CD14-positive monocyte (primary cell): ENCODE results near the gene TIFAB. TPM values are rescaled to one million over a fixed set of nuclear protein-coding genes. Genes with fewer than 3 reads are reported as not detected.

ENCODE experiments used
- DNase-seq, 3 donors: peaks; one replicate each; pipeline ENCODE4 v3.0.0-alpha.2; 2011 to 2022
- H2AFZ ChIP-seq: 2 replicates; pipeline ENCODE4 v1.6.0; 2012; ENCODE audit warnings: mild to moderate bottlenecking, low read depth, low read length, inconsistent platforms; ENCODE audit not compliant: insufficient read depth, poor library complexity, severe bottlenecking
- H3K27ac ChIP-seq, 2 donors: 1 replicate in 1 of 2; 2 replicates in 1 of 2; pipeline ENCODE4 v1.5.1; 2012 to 2013; ENCODE audit warnings: low read length in 2 of 2, control low read depth in 1 of 2, inconsistent platforms in 1 of 2, low read depth in 1 of 2, mild to moderate bottlenecking in 1 of 2
- H3K27me3 ChIP-seq, 2 donors: one replicate each; pipeline versions ENCODE4 v1.6.0 to v1.6.1; 2011 to 2013; ENCODE audit warnings: low read length in 2 of 2; ENCODE audit not compliant: control insufficient read depth in 2 of 2, insufficient read depth in 2 of 2
- H3K36me3 ChIP-seq, 2 donors: replicated peaks in 1 of 2; 1 replicate in 1 of 2; 2 replicates in 1 of 2; pipeline versions ENCODE4 v1.5.1 to v1.6.1; 2012 to 2013; ENCODE audit warnings: low read length in 2 of 2, control low read depth in 1 of 2, inconsistent platforms in 1 of 2, mild to moderate bottlenecking in 1 of 2; ENCODE audit not compliant: insufficient read depth in 2 of 2, control insufficient read depth in 1 of 2
- H3K4me1 ChIP-seq, 2 donors: 1 replicate in 1 of 2; 2 replicates in 1 of 2; pipeline versions ENCODE4 v1.5.1 to v1.6.1; 2012 to 2013; ENCODE audit warnings: low read length in 2 of 2, control low read depth in 1 of 2, inconsistent platforms in 1 of 2, mild to moderate bottlenecking in 1 of 2, moderate library complexity in 1 of 2; ENCODE audit not compliant: insufficient read depth in 2 of 2, control insufficient read depth in 1 of 2
- H3K4me2 ChIP-seq: replicated peaks from 2 replicates; pipeline ENCODE3; 2012; ENCODE audit warnings: low read length, moderate library complexity, mild to moderate bottlenecking; ENCODE audit not compliant: poor library complexity, severe bottlenecking; ENCODE audit errors: extremely low read depth
- H3K4me3 ChIP-seq, 3 experiments: fragments of 200-600 bp in 1 of 3; sonication (generic) in 1 of 3; replicated peaks in 1 of 3; 1 replicate in 2 of 3; 2 replicates in 1 of 3; pipeline ENCODE4 v1.5.1; 2011 to 2013; ENCODE audit warnings: low read length in 3 of 3, mild to moderate bottlenecking in 3 of 3, control low read depth in 2 of 3, low read depth in 2 of 3, inconsistent platforms in 1 of 3, moderate library complexity in 1 of 3
- H3K79me2 ChIP-seq: 2 replicates; pipeline ENCODE4 v1.6.0; 2012; ENCODE audit warnings: mild to moderate bottlenecking, control low read depth, inconsistent platforms, low read length, moderate library complexity; ENCODE audit not compliant: insufficient read depth
- H3K9ac ChIP-seq: 2 replicates; pipeline ENCODE4 v1.6.0; 2017; ENCODE audit warnings: low read length, mild to moderate bottlenecking; ENCODE audit not compliant: insufficient read depth, poor library complexity, severe bottlenecking
- H3K9me3 ChIP-seq, 2 donors: replicated peaks in 1 of 2; 1 replicate in 1 of 2; 2 replicates in 1 of 2; pipeline versions ENCODE4 v1.5.1 to v1.6.1; 2012 to 2013; ENCODE audit warnings: low read length in 2 of 2, control low read depth in 1 of 2; ENCODE audit not compliant: control insufficient read depth in 1 of 2, insufficient read depth in 1 of 2
- H4K20me1 ChIP-seq: 2 replicates; pipeline ENCODE4 v1.6.0; 2012; ENCODE audit warnings: mild to moderate bottlenecking, low read length, control low read depth, moderate library complexity; ENCODE audit not compliant: insufficient read depth
- H3K27ac Mint-ChIP-seq, 7 donors: one replicate each; pipeline ENCODE4 v1.8.0; 2020; ENCODE audit warnings: mild to moderate bottlenecking in 7 of 7, mixed read lengths in 7 of 7, moderate library complexity in 6 of 7, inconsistent platforms in 2 of 7
- H3K27me3 Mint-ChIP-seq, 3 donors: one replicate each; pipeline ENCODE4 v1.8.0; 2021 to 2022; ENCODE audit warnings: low read depth in 3 of 3, mild to moderate bottlenecking in 3 of 3, mixed read lengths in 3 of 3, moderate library complexity in 3 of 3, inconsistent platforms in 1 of 3
- H3K36me3 Mint-ChIP-seq, 2 donors: one replicate each; pipeline ENCODE4 v1.8.0; 2020; ENCODE audit warnings: mixed read lengths in 2 of 2, inconsistent platforms in 1 of 2, mild to moderate bottlenecking in 1 of 2
- H3K4me1 Mint-ChIP-seq: one replicate; pipeline ENCODE4 v1.8.0; 2020; ENCODE audit warnings: mild to moderate bottlenecking, mixed read lengths
- H3K4me3 Mint-ChIP-seq, 2 donors: one replicate each; pipeline ENCODE4 v1.8.0; 2020; ENCODE audit warnings: mild to moderate bottlenecking in 2 of 2, mixed read lengths in 2 of 2, moderate library complexity in 1 of 2
- H3K9me3 Mint-ChIP-seq, 7 donors: one replicate each; pipeline ENCODE4 v1.8.0; 2020 to 2022; ENCODE audit warnings: mixed read lengths in 7 of 7, mild to moderate bottlenecking in 6 of 7, moderate library complexity in 6 of 7, inconsistent platforms in 2 of 7
- WGBS: methylation state at CpG from one replicate; pipeline ENCODE4 v1.1.5; 2013; ENCODE audit warnings: missing lambda C conversion rate; ENCODE audit not compliant: insufficient coverage; 5-methylcytosine and 5-hydroxymethylcytosine counted together
- intact Hi-C, 2 donors: fragments of 100-400 bp; cut with micrococcal nuclease; formaldehyde crosslinking; loops; one replicate each; pipeline versions ENCODE4 v1.15.0 to v1.15.1; 2023
- polyA plus RNA-seq, 3 donors: library from polyadenylated mRNA; depleted of rRNA in 1 of 3; unstranded in 2 of 3; stranded (reverse) in 1 of 3; fragments of 300-500 nt in 2 of 3; fragments of >200 nt in 1 of 3; fragmentation: Illumina TruSeq in 2 of 3; gene quantifications; 1 replicate in 2 of 3; 2 replicates in 1 of 3; pipeline ENCODE4 v1.2.3, GENCODE V29; 2012 to 2021
- TF ChIP-seq, protein P1 (sequence below): fragments of 200-600 bp; IDR thresholded peaks from one replicate; pipeline ENCODE4 v1.8.0; 2022; ENCODE audit warnings: antibody characterized with exemption, mild to moderate bottlenecking

Gene TIFAB
- polyA plus RNA-seq, 3 donors: 0.29 to 0.71 (median 0.50) TPM

DNA sequence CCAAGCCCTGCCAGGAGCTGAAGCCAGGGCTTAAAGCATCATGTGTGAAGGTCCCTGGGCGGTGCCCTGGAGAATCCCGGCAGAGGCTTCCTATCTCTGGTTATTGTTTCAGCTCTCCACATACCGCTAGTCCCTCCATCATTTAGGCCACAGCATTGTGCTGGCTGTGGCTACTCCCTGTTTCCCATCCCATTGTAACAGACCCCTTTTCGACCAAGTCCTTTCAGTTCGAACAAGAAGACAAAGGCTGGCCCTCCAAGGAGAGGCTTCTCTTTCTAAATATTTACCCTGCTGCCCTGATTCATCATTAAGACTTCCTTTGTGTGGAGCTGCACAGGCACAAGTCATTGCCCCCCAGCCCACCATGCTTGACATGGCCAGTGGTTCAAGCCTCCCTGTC is 42.0 kb upstream of the TIFAB start:
- Histone ChIP-seq H3K36me3 (no peaks in the 10 kb centered on the region), H3K9me3 (peaks cover 0 to 9% of the 10 kb centered on the region in 2 donors), H2AFZ (no peak overlapping the region), H4K20me1 (no peaks in the 10 kb centered on the region), H3K4me3 (no peak overlapping the region), H3K9ac (no peak overlapping the region), H3K27me3 (peaks cover 48 to 64% of the 10 kb centered on the region in 2 donors), H3K79me2 (no peaks in the 10 kb centered on the region), H3K27ac (no peak overlapping the region), H3K4me2 (no peak overlapping the region), H3K4me1 (peaks cover 37 to 47% of the 10 kb centered on the region in 2 donors)
- Mint-ChIP-seq H3K4me3 (no peak overlapping the region), H3K27me3 (peaks cover 50 to 61% (median 56%) of the 10 kb centered on the region in 3 donors), H3K36me3 (peaks cover 2 to 3% of the 10 kb centered on the region in 2 donors), H3K4me1 (peaks cover 43% of the 10 kb centered on the region), H3K9me3 (peaks cover 0 to 21% (median 7%) of the 10 kb centered on the region in 7 donors), H3K27ac (no peak overlapping the region)
- 97% methylated on average over 5 of the region's 5 CpGs for WGBS
- TF ChIP-seq, protein P1, sequence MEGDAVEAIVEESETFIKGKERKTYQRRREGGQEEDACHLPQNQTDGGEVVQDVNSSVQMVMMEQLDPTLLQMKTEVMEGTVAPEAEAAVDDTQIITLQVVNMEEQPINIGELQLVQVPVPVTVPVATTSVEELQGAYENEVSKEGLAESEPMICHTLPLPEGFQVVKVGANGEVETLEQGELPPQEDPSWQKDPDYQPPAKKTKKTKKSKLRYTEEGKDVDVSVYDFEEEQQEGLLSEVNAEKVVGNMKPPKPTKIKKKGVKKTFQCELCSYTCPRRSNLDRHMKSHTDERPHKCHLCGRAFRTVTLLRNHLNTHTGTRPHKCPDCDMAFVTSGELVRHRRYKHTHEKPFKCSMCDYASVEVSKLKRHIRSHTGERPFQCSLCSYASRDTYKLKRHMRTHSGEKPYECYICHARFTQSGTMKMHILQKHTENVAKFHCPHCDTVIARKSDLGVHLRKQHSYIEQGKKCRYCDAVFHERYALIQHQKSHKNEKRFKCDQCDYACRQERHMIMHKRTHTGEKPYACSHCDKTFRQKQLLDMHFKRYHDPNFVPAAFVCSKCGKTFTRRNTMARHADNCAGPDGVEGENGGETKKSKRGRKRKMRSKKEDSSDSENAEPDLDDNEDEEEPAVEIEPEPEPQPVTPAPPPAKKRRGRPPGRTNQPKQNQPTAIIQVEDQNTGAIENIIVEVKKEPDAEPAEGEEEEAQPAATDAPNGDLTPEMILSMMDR: no peak
- intact Hi-C loops: no loop called here
- no peak for DNase-seq

DNA sequence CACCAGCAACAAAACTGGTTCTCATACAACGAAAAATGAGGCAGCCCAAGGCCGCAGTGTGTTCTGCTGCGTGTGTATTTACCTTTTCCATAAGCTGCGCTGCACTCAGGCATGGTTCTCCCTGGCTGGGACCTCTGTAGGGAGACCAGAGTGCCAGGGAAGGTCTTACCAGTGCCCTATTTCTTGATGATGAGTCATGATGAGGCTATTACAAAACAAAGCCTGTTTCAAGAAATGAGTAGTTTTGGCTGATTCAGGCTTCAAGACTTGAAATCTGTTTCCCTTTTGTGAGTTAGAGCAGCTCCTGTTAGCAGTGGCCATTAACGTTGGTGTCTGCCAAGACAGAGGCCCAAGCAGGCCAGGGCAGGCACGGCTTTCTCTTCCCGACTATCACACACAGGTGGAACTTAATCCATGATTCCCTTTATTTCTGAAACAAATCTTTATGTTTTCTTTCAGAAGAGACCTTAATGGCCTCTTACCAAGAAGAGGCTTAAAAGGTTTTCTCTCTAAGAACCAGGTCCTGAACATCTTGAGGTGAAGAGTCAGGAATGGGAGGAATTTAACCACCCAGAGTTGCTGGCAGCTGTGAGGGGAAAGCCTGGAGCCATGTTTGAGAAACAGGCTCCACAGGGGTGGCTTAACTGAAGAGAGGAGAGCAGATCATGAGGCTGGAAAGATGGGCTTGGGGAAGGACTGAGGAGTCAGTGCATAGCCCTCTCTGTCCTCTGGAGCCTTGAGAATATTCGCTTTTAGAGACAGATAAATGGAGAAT is 41.4 kb upstream of the TIFAB start:
- no peaks in the 10 kb centered on the region for H3K36me3 ChIP-seq
- H2AFZ ChIP-seq: peak overlapping the region; percentile 26
- WGBS: 57% methylated on average over 8 of the region's 8 CpGs
- H3K27ac ChIP-seq: no peak overlapping the region
- no peak overlapping the region for H3K4me3 ChIP-seq
- peaks cover 43 to 53% of the 10 kb centered on the region in 2 donors for H3K4me1 ChIP-seq
- Mint-ChIP-seq H3K27ac (no peak overlapping the region), H3K4me1 (peaks cover 47% of the 10 kb centered on the region), H3K36me3 (peaks cover 2 to 3% of the 10 kb centered on the region in 2 donors), H3K9me3 (peaks cover 0 to 27% (median 10%) of the 10 kb centered on the region in 7 donors), H3K27me3 (peaks cover 54 to 63% (median 59%) of the 10 kb centered on the region in 3 donors), H3K4me3 (peak overlapping the region in 1 of 2 donors; percentile 49)
- H3K4me2 ChIP-seq: no peak overlapping the region
- DNase-seq: peak; percentile 30 to 74 (median 53)
- TF ChIP-seq, protein P1: no peak
- H3K9ac ChIP-seq: no peak overlapping the region
- H4K20me1 ChIP-seq: no peaks in the 10 kb centered on the region
- peaks cover 54 to 65% of the 10 kb centered on the region in 2 donors for H3K27me3 ChIP-seq
- intact Hi-C loops: no loop called here
- no peaks in the 10 kb centered on the region for H3K79me2 ChIP-seq
- H3K9me3 ChIP-seq: peaks cover 0 to 13% of the 10 kb centered on the region in 2 donors
